Superior temporal gyrus (tissue), 1 donor: ENCODE measurements around the gene PSEN1.
"Not testable (repeated sequence)": the region's sequence is repeated elsewhere in the genome, so short reads cannot be mapped to it uniquely, and the experiment has no call there.

ENCODE experiments used
- DNase-seq: peaks from one replicate; pipeline ENCODE4 v3.0.0-alpha.2; 2016; ENCODE audit errors: extremely low spot score

PSEN1 gene

GRCh38 chr14:73166399-73166798 lies 30.1 kb downstream of the PSEN1 start:
- DNase-seq = no peak

GRCh38 chr14:73167727-73168126 lies 31.4 kb downstream of the PSEN1 start:
- no peak for DNase-seq

GRCh38 chr14:73168274-73168673 lies 32.0 kb downstream of the PSEN1 start:
- peak; percentile 95 for DNase-seq

GRCh38 chr14:73168691-73169090 lies 32.4 kb downstream of the PSEN1 start:
- no peak for DNase-seq

GRCh38 chr14:73169855-73170254 lies 33.5 kb downstream of the PSEN1 start:
- not testable (repeated sequence) for DNase-seq

GRCh38 chr14:73170686-73171085 lies 34.4 kb downstream of the PSEN1 start:
- no peak for DNase-seq

- no peak for DNase-seq
Measured at GRCh38 chr14:73172500-73172899, 36.2 kb downstream of the PSEN1 start.

- peak; percentile 83 for DNase-seq
Measured at GRCh38 chr14:73173092-73173735, 36.9 kb downstream of the PSEN1 start.

- no peak for DNase-seq
Measured at GRCh38 chr14:73176685-73177084, 40.4 kb downstream of the PSEN1 start.

GRCh38 chr14:73180385-73180805 lies 44.1 kb downstream of the PSEN1 start:
- DNase-seq = no peak

- DNase-seq = not testable (repeated sequence)
Measured at GRCh38 chr14:73180969-73181368, 44.7 kb downstream of the PSEN1 start.

GRCh38 chr14:73188501-73188911 lies 52.2 kb downstream of the PSEN1 start:
- no peak for DNase-seq

- no peak for DNase-seq
Measured at GRCh38 chr14:73189651-73190050, 53.3 kb downstream of the PSEN1 start.

- DNase-seq = no peak
Measured at GRCh38 chr14:73191441-73191840, 55.1 kb downstream of the PSEN1 start.

GRCh38 chr14:73194306-73194705 lies 58.0 kb downstream of the PSEN1 start:
- not testable (repeated sequence) for DNase-seq

GRCh38 chr14:73198253-73198652 lies 61.9 kb downstream of the PSEN1 start:
- no peak for DNase-seq

- no peak for DNase-seq
Measured at GRCh38 chr14:73203527-73203926, 67.2 kb downstream of the PSEN1 start.

- DNase-seq = no peak
Measured at GRCh38 chr14:73207615-73208014, 71.3 kb downstream of the PSEN1 start.

GRCh38 chr14:73208390-73208789 lies 72.1 kb downstream of the PSEN1 start:
- DNase-seq = no peak

- no peak for DNase-seq
Measured at GRCh38 chr14:73208846-73209245, 72.5 kb downstream of the PSEN1 start.

- no peak for DNase-seq
Measured at GRCh38 chr14:73209953-73210352, 73.6 kb downstream of the PSEN1 start.

- DNase-seq = no peak
Measured at GRCh38 chr14:73211251-73212040, 75.1 kb downstream of the PSEN1 start.

- no peak for DNase-seq
Measured at GRCh38 chr14:73216030-73216429, 79.7 kb downstream of the PSEN1 start.
